K562 (cell line): ENCODE results near the gene LMX1B. TPM values are rescaled to one million over a fixed set of nuclear protein-coding genes. Genes with fewer than 3 reads are reported as not detected.
A peak's percentile ranks its signal among the peaks of the same experiment; 100 is the strongest.

Experiments
- ATAC-seq: fragments of 200-7000 bp; cut with Tn5 transposase; 3 replicates; pipeline ENCODE4 v1.9.1; 2020; ENCODE audit warnings: moderate library complexity
- BruUV-seq: library from RNA; stranded (reverse); fragments of 400-500 nt; replicated peaks from 2 replicates; lab custom pipeline; 2021; lab: Mats Ljungman, UMichigan
- CTCF ChIA-PET: fragments of 300-600 bp; formaldehyde crosslinking; extraction: SDS; loops from one replicate; lab custom pipeline; 2021; ENCODE audit warnings: low intra/inter-chr PET ratio; lab: Yijun Ruan, JAX
- POLR2A ChIA-PET: fragments of 300-600, 350-650 bp; sonication (Branson Sonifier 250); formaldehyde crosslinking; extraction: SDS; loops from one replicate; lab custom pipeline; 2021; ENCODE audit warnings: antibody characterized with exemption, inconsistent platforms; lab: Yijun Ruan, JAX
- DNase-seq, 4 experiments: peaks; one replicate each; pipeline versions ENCODE4 v3.0.0 to v3.0.0-alpha.2; 2011 to 2018; ENCODE audit warnings: low spot score in 3 of 4, mixed read lengths in 3 of 4; ENCODE audit errors: extremely low read depth in 1 of 4
- FAIRE-seq: peaks from 2 replicates; lab custom pipeline; 2011; peaks lifted over from hg19 to GRCh38; lab: Jason Lieb, UNC
- H2AFZ ChIP-seq: 2 replicates; pipeline ENCODE4 v1.6.0; 2011; ENCODE audit warnings: low read depth, low read length, control low read depth, inconsistent platforms
- H3K27ac ChIP-seq: fragments of 200-600 bp; 3 replicates; pipeline ENCODE4 v1.8.0; 2011; ENCODE audit warnings: low read depth, mild to moderate bottlenecking, control low read depth, inconsistent platforms, low read length, moderate library complexity, mixed read lengths; ENCODE audit errors: extremely low read depth
- H3K27me3 ChIP-seq, 2 experiments: fragments of 300-600 bp in 1 of 2; 2 replicates in 1 of 2; 3 replicates in 1 of 2; pipeline versions ENCODE4 v1.6.0 to v1.8.0; 2011; ENCODE audit warnings: inconsistent platforms in 2 of 2, low read length in 2 of 2, mild to moderate bottlenecking in 1 of 2, mixed read lengths in 1 of 2, moderate library complexity in 1 of 2; ENCODE audit not compliant: control insufficient read depth in 2 of 2, insufficient read depth in 2 of 2
- H3K36me3 ChIP-seq: fragments of 300-600 bp; 3 replicates; pipeline ENCODE4 v1.8.0; 2011; ENCODE audit warnings: mild to moderate bottlenecking, low read length, inconsistent platforms; ENCODE audit not compliant: control insufficient read depth, insufficient read depth
- H3K4me1 ChIP-seq, 2 experiments: fragments of 200-600 bp in 1 of 2; replicated peaks in 1 of 2; 2 replicates in 1 of 2; 3 replicates in 1 of 2; pipeline versions ENCODE4 v1.5.1 to v1.8.0; 2011; ENCODE audit warnings: inconsistent platforms in 2 of 2, low read length in 2 of 2, mild to moderate bottlenecking in 1 of 2, mixed read lengths in 1 of 2, moderate library complexity in 1 of 2; ENCODE audit not compliant: control insufficient read depth in 2 of 2, insufficient read depth in 2 of 2
- H3K4me2 ChIP-seq: 2 replicates; pipeline ENCODE4 v1.6.1; 2011; ENCODE audit warnings: low read length, control low read depth, inconsistent platforms, mixed read lengths; ENCODE audit not compliant: insufficient read depth
- H3K4me3 ChIP-seq: fragments of 200-600 bp; sonication (generic), shearing (Covaris generic); 2 replicates; pipeline ENCODE4 v1.5.1; 2016; ENCODE audit warnings: control low read depth, inconsistent platforms
- H3K79me2 ChIP-seq: fragments of 200-600 bp; 3 replicates; pipeline ENCODE4 v1.8.0; 2011; ENCODE audit warnings: low read length, inconsistent platforms; ENCODE audit not compliant: control insufficient read depth, insufficient read depth
- H3K9ac ChIP-seq, 2 experiments: 2 replicates each; pipeline versions ENCODE4 v1.6.0 to v1.6.1; 2011; ENCODE audit warnings: low read depth in 2 of 2, low read length in 2 of 2, control low read depth in 1 of 2, inconsistent platforms in 1 of 2, mild to moderate bottlenecking in 1 of 2, mixed read lengths in 1 of 2; ENCODE audit not compliant: insufficient read depth in 1 of 2
- H3K9me1 ChIP-seq: one replicate; pipeline ENCODE4 v1.6.0; 2011; ENCODE audit warnings: inconsistent platforms, mild to moderate bottlenecking, low read length, moderate library complexity; ENCODE audit not compliant: control insufficient read depth, insufficient read depth
- H3K9me3 ChIP-seq: replicated peaks from 2 replicates; pipeline ENCODE4 v1.5.1; 2011; ENCODE audit warnings: low read depth, low read length, inconsistent platforms; ENCODE audit not compliant: control insufficient read depth, insufficient read depth
- H4K20me1 ChIP-seq: replicated peaks from 2 replicates; pipeline ENCODE4 v1.6.1; 2011; ENCODE audit warnings: low read length, inconsistent platforms, mixed read lengths; ENCODE audit not compliant: control insufficient read depth, insufficient read depth
- SRSF3 ChIP-seq: fragments of 200-400 bp; formaldehyde crosslinking; IDR thresholded peaks from 2 replicates; pipeline ENCODE4 v1.6.1; 2016; ENCODE audit warnings: mild to moderate bottlenecking, low read length, moderate library complexity; ENCODE audit not compliant: insufficient read depth
- WGBS: fragments of 100-300 bp; shearing (Covaris generic); methylation state at CpG from one replicate; pipeline ENCODE4 v1.1.6; 2016; ENCODE audit warnings: low coverage, mixed read lengths; ENCODE audit not compliant: insufficient coverage; ENCODE audit errors: missing lambda C conversion rate; 5-methylcytosine and 5-hydroxymethylcytosine counted together
- in situ Hi-C: fragments of 300-500 bp; cut with MboI; formaldehyde crosslinking; loops from 4 replicates; pipeline ENCODE4 v1.15.0; 2018; ENCODE audit warnings: inconsistent platforms, mixed read lengths
- intact Hi-C: fragments of 100-400 bp; cut with micrococcal nuclease; formaldehyde crosslinking; loops from 2 replicates; pipeline ENCODE4 v1.14.2; 2022
- polyA plus RNA-seq, 8 experiments: library from polyadenylated mRNA; depleted of rRNA in 4 of 8; stranded (reverse) in 5 of 8; unstranded in 3 of 8; fragments of >200 nt; fragmentation: Nextera tagmentation in 2 of 8; fragmentation: Illumina TruSeq in 1 of 8; extraction: Ambion mirVana in 2 of 8; extraction: Trizol in 1 of 8; gene quantifications; 2 replicates each; pipeline versions ENCODE4 v1.2.1 to v1.2.3, GENCODE V29; 2011 to 2014; ENCODE audit warnings: inconsistent platforms in 1 of 8, missing spikeins in 1 of 8
- total RNA-seq, 7 experiments: library from RNA; depleted of rRNA in 6 of 7; stranded (reverse); fragments of >200 nt in 6 of 7; fragmentation: Illumina TruSeq in 2 of 7; extraction: Trizol in 2 of 7; gene quantifications; 2 replicates each; pipeline versions ENCODE4 v1.2.1 to v1.2.3, GENCODE V29; 2011 to 2021; ENCODE audit warnings: low replicate concordance in 1 of 7
- TF ChIP-seq, protein P1 (sequence below): fragments of 450-650 bp; formaldehyde crosslinking; IDR thresholded peaks from 2 replicates; pipeline ENCODE4 v1.4.0; 2022; ENCODE audit warnings: missing genetic modification characterization
- TF ChIP-seq, protein P2 (sequence below): fragments of 250-450 bp; sonication (Bioruptor Pico); IDR thresholded peaks from 2 replicates; pipeline ENCODE4 v1.5.0; 2022; ENCODE audit warnings: mild to moderate bottlenecking
- TF ChIP-seq, protein P3 (sequence below): fragments of 450-650 bp; formaldehyde crosslinking; conservative IDR thresholded peaks from 2 replicates; pipeline ENCODE4 v1.4.0; 2022; ENCODE audit warnings: mild to moderate bottlenecking, missing genetic modification characterization

Gene LMX1B
- total and polyA plus RNA-seq, 9 of the 15 experiments (the other 6 are each of a cell fraction or from before 2014, with no cell fraction given): not detected

DNA sequence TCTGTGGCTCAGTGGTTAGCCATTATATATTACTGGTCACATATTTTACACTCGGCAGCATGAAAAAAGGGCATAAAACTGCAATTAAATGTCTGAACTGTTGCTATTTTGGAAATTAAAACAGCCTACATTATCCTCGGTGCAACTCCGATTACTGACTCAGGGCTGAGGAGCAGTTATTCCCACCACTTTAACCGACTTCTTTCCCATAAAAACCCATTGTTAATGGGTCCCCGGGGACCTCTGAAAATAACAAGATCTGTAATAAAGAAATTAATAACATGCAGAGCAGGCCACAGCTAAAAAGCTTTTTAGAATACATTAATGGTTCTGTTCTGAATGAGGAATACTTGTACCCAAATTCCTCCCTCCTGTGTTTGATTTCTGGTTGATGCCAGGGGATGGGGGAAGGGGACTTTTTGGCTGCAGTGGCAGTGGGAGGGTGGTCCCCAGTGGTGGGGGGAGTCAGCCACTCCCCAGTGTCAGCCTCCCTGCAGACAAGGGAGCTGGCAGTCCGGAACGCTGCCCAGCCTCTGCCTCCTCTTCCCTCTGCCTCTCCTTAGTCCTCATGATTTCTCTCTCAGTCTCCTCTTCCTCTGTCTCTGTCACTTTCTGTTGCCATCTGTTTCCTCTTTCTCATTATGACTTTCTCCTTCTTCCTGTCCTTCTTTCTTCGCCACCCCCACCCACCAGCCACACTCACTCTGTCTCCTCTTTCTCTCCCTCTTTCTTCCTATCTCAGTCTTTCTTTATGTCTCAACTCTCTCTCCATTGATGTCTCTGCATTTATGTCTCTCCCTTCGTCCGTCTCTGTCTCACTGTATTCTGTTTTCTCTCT lies 132.1 kb downstream of the LMX1B start:
- BruUV-seq: no TSS peak
- intact Hi-C loops: no loop called here

More for the DNA sequence above, 132.1 kb downstream of the LMX1B start:
- H4K20me1 ChIP-seq: no peaks in the 10 kb centered on the region
- no peak overlapping the region for H3K9ac ChIP-seq
- no peak for TF ChIP-seq SRSF3
- TF ChIP-seq, protein P1, sequence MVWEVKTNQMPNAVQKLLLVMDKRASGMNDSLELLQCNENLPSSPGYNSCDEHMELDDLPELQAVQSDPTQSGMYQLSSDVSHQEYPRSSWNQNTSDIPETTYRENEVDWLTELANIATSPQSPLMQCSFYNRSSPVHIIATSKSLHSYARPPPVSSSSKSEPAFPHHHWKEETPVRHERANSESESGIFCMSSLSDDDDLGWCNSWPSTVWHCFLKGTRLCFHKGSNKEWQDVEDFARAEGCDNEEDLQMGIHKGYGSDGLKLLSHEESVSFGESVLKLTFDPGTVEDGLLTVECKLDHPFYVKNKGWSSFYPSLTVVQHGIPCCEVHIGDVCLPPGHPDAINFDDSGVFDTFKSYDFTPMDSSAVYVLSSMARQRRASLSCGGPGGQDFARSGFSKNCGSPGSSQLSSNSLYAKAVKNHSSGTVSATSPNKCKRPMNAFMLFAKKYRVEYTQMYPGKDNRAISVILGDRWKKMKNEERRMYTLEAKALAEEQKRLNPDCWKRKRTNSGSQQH (CRISPR knock-in tag): 0 out of 2 replicates have a peak, but pooled peaks have one; percentile 13
- TF ChIP-seq, protein P2, sequence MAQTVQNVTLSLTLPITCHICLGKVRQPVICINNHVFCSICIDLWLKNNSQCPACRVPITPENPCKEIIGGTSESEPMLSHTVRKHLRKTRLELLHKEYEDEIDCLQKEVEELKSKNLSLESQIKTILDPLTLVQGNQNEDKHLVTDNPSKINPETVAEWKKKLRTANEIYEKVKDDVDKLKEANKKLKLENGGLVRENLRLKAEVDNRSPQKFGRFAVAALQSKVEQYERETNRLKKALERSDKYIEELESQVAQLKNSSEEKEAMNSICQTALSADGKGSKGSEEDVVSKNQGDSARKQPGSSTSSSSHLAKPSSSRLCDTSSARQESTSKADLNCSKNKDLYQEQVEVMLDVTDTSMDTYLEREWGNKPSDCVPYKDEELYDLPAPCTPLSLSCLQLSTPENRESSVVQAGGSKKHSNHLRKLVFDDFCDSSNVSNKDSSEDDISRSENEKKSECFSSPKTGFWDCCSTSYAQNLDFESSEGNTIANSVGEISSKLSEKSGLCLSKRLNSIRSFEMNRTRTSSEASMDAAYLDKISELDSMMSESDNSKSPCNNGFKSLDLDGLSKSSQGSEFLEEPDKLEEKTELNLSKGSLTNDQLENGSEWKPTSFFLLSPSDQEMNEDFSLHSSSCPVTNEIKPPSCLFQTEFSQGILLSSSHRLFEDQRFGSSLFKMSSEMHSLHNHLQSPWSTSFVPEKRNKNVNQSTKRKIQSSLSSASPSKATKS: no peak
- TF ChIP-seq, protein P3, sequence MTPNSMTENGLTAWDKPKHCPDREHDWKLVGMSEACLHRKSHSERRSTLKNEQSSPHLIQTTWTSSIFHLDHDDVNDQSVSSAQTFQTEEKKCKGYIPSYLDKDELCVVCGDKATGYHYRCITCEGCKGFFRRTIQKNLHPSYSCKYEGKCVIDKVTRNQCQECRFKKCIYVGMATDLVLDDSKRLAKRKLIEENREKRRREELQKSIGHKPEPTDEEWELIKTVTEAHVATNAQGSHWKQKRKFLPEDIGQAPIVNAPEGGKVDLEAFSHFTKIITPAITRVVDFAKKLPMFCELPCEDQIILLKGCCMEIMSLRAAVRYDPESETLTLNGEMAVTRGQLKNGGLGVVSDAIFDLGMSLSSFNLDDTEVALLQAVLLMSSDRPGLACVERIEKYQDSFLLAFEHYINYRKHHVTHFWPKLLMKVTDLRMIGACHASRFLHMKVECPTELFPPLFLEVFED (CRISPR knock-in tag): 0 out of 2 replicates have a peak, but pooled peaks have one; percentile 34
- no peak overlapping the region for H3K27ac ChIP-seq
- H3K9me3 ChIP-seq: no peaks in the 10 kb centered on the region
- ATAC-seq (no peak), FAIRE-seq (no peak), DNase-seq (no peak)
- H3K4me1 ChIP-seq: no peaks in the 10 kb centered on the region
- H3K9me1 ChIP-seq: no peaks in the 10 kb centered on the region
- no peak overlapping the region for H2AFZ ChIP-seq
- ChIA-PET CTCF (no interaction called here), POLR2A (no interaction called here)
- in situ Hi-C loops: no loop called here
- peaks cover 21 to 35% of the 10 kb centered on the region in 2 experiments; a peak in 4 of 5 replicates for H3K27me3 ChIP-seq
- 0% methylated on average over 8 of the region's 10 CpGs for WGBS
- H3K4me3 ChIP-seq: no peak overlapping the region
- no peak overlapping the region for H3K4me2 ChIP-seq
- no peaks in the 10 kb centered on the region for H3K36me3 ChIP-seq
- H3K79me2 ChIP-seq: no peaks in the 10 kb centered on the region

Other genes starting within 250 kb of the LMX1B start
- 6.0 and 6.9 TPM in 2 replicates for gene ZBTB43, start 191.1 kb downstream of the LMX1B start, total RNA-seq (2014; rRNA removed)
- 9.1 and 10.3 TPM in 2 replicates for gene ZBTB43, start 191.1 kb downstream of the LMX1B start, total RNA-seq (2014; rRNA removed; fragmentation: Illumina TruSeq; extraction: Trizol)
- 9.5 and 13.3 TPM in 2 replicates for gene ZBTB43, start 191.1 kb downstream of the LMX1B start, total RNA-seq (2015; rRNA removed; fragmentation: Illumina TruSeq; extraction: Trizol)
- 8.7 and 15.0 TPM in 2 replicates for gene ZBTB43, start 191.1 kb downstream of the LMX1B start, total RNA-seq (2021)
- gene ZBTB43, start 191.1 kb downstream of the LMX1B start, polyA plus RNA-seq (2011; rRNA removed): 11.9 and 13.8 TPM in 2 replicates
- 8.2 and 17.2 TPM in 2 replicates for gene ZBTB43, start 191.1 kb downstream of the LMX1B start, polyA plus RNA-seq (2014; fragmentation: Illumina TruSeq; extraction: Trizol)
- gene ZBTB43, start 191.1 kb downstream of the LMX1B start, polyA plus RNA-seq (2014; fragmentation: Nextera tagmentation; extraction: Ambion mirVana): 1 to 10 TPM; 3.9 to 5.5 TPM
- 6.6 and 7.1 TPM in 2 replicates for gene ZBTB43, start 191.1 kb downstream of the LMX1B start, polyA plus RNA-seq (2014; rRNA removed)
- 7.8 and 8.4 TPM in 2 replicates for gene ZBTB34, start 246.7 kb downstream of the LMX1B start, total RNA-seq (2014; rRNA removed)
- 11.3 and 12.4 TPM in 2 replicates for gene ZBTB34, start 246.7 kb downstream of the LMX1B start, total RNA-seq (2014; rRNA removed; fragmentation: Illumina TruSeq; extraction: Trizol)
- 10.6 and 11.2 TPM in 2 replicates for gene ZBTB34, start 246.7 kb downstream of the LMX1B start, total RNA-seq (2015; rRNA removed; fragmentation: Illumina TruSeq; extraction: Trizol)
- gene ZBTB34, start 246.7 kb downstream of the LMX1B start, total RNA-seq (2021): 13.4 and 14.6 TPM in 2 replicates
- 15.6 and 15.7 TPM in 2 replicates for gene ZBTB34, start 246.7 kb downstream of the LMX1B start, polyA plus RNA-seq (2011; rRNA removed)
- 9.7 and 9.8 TPM in 2 replicates for gene ZBTB34, start 246.7 kb downstream of the LMX1B start, polyA plus RNA-seq (2014; fragmentation: Illumina TruSeq; extraction: Trizol)
- 1 to 10 TPM; 2.7 to 6.3 TPM for gene ZBTB34, start 246.7 kb downstream of the LMX1B start, polyA plus RNA-seq (2014; fragmentation: Nextera tagmentation; extraction: Ambion mirVana)
- 8.2 and 9.4 TPM in 2 replicates for gene ZBTB34, start 246.7 kb downstream of the LMX1B start, polyA plus RNA-seq (2014; rRNA removed)